ENCODE measurements around the gene CARHSP1.
"Not testable (repeated sequence)": the region's sequence is repeated elsewhere in the genome, so short reads cannot be mapped to it uniquely, and the experiment has no call there.

CARHSP1 gene

DNA sequence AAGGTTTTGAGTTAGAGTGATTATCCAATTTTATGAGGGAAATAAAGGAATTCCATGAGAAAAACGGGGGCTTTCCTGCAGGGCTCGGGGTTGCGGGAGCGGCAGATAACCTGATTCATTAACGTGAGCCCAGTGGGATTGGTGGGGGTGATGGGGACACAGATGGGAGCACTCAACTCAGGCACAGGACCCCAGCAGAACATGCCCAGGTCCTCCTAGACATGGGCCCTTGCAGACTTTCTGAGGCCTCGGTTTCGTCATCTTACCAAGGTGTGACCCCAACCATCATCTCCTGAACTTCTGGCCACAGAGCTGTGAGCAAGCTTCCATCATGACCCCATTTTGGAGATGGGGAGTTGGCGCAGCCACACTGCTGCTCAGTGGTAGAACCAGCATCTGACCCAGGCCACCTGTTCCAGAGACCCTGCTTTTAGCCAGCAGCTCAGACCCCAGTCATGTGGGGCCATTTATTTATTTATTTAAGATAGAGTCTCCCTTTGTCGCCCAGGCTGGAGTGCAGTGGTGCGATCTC lies 22.3 kb downstream of the CARHSP1 start:
- H2AFZ ChIP-seq = no peak overlapping the region
- TF ChIP-seq CTCF (IDR thresholded peaks at IDR 0.05) = no peak
- no peaks in the 10 kb centered on the region for H3K9me3 ChIP-seq (ENCODE audit: control insufficient read depth, low read length)
- H3K27ac ChIP-seq = no peak overlapping the region
- peaks cover 2% of the 10 kb centered on the region for H3K4me1 ChIP-seq
- no peaks in the 10 kb centered on the region for H3K27me3 ChIP-seq (ENCODE audit: control insufficient read depth, insufficient read depth, low read length)
- no peak overlapping the region for H3K9ac ChIP-seq
- H3K4me2 ChIP-seq (ENCODE audit: low read length) = no peak overlapping the region
- no peaks in the 10 kb centered on the region for H3K79me2 ChIP-seq
- H3K4me3 ChIP-seq (ENCODE audit: low read depth, low read length) = no peak overlapping the region
- no peaks in the 10 kb centered on the region for H3K36me3 ChIP-seq (ENCODE audit: control insufficient read depth, insufficient read depth, low read length)

GRCh38 chr16:8845699-8846298 lies 23.0 kb downstream of the CARHSP1 start:
- H3K4me2 ChIP-seq (ENCODE audit: low read length) = no peak overlapping the region
- H3K36me3 ChIP-seq (ENCODE audit: control insufficient read depth, insufficient read depth, low read length) = no peaks in the 10 kb centered on the region
- H3K9ac ChIP-seq = no peak overlapping the region
- H3K4me3 ChIP-seq (ENCODE audit: low read depth, low read length) = no peak overlapping the region
- H2AFZ ChIP-seq = no peak overlapping the region
- no peaks in the 10 kb centered on the region for H3K79me2 ChIP-seq
- no peak overlapping the region for H3K27ac ChIP-seq
- H3K27me3 ChIP-seq (ENCODE audit: control insufficient read depth, insufficient read depth, low read length) = no peaks in the 10 kb centered on the region
- TF ChIP-seq CTCF (IDR thresholded peaks at IDR 0.05) = no peak
- H3K9me3 ChIP-seq (ENCODE audit: control insufficient read depth, low read length) = no peaks in the 10 kb centered on the region
- H3K4me1 ChIP-seq = peaks cover 2% of the 10 kb centered on the region

DNA sequence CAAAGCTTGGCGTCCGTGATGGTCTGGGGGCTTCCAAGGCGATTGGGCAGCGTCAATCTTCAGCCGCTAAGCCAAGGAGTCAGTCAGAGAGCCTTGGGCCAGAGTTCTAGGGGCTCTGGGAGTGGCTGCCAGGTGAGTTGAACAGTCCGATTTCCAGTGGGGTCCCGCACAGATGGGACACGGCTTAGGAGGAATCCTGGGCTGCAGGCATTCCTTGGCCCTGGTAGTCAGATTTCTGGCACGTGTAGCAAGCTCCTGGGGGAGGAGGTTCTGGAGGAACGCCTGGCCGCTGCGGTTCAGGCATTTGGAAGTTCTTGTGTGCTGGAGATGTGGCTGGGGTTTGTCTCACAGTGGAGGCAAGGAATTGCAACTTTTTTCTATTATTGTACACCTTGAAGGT lies 25.5 kb downstream of the CARHSP1 start:
- H3K4me1 ChIP-seq; H3K27ac ChIP-seq; H2AFZ ChIP-seq; H3K27me3 ChIP-seq (ENCODE audit: control insufficient read depth, insufficient read depth, low read length); H3K79me2 ChIP-seq; H3K9ac ChIP-seq; H3K4me2 ChIP-seq (ENCODE audit: low read length); H3K36me3 ChIP-seq (ENCODE audit: control insufficient read depth, insufficient read depth, low read length); H3K4me3 ChIP-seq (ENCODE audit: low read depth, low read length); H3K9me3 ChIP-seq (ENCODE audit: control insufficient read depth, low read length): not testable (repeated sequence)

DNA sequence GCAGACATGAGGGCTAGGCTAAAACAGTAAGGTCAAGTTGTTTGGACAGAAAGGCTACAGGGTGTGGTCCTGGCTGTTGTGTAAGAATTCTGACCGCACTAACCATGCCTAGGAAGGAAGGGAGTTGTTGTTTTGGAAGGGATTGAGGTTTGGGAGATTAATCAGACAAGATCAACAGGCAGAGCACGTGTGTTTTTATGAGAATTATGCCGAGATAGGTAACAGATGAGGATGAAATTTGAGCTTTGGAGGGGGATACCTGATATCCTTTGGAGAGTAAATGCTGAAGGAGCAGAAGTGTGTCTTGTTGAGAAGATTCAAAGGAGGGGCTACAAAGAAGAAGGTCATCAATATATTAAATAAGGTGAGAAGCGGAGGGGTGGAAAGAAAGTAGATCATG lies 26.8 kb downstream of the CARHSP1 start:
- not testable (repeated sequence) for H3K9ac ChIP-seq; H2AFZ ChIP-seq; H3K4me3 ChIP-seq (ENCODE audit: low read depth, low read length); H3K4me1 ChIP-seq; H3K27ac ChIP-seq; H3K4me2 ChIP-seq (ENCODE audit: low read length); H3K36me3 ChIP-seq (ENCODE audit: control insufficient read depth, insufficient read depth, low read length); H3K79me2 ChIP-seq; H3K27me3 ChIP-seq (ENCODE audit: control insufficient read depth, insufficient read depth, low read length); H3K9me3 ChIP-seq (ENCODE audit: control insufficient read depth, low read length)

DNA sequence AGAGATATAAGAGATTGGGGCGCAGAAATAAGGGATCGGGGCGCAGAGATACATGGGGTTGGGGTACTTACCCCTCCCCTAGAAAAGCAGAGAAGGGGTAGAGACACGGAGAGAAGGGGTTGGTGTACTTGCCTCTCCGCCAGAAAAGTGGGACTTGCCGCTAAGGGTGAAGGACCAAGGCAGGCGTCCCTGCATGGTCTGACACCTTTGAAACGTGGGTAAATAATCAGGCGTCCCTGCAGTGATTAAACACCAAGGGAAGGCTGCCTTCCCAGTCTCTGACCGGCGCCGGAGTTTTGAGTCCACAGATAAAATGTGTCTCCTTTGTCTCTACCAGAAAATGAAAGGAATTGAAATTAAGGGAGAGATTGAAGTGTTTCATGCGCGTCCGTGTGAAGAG lies 31.2 kb downstream of the CARHSP1 start:
- not testable (repeated sequence) for H3K36me3 ChIP-seq (ENCODE audit: control insufficient read depth, insufficient read depth, low read length); H3K4me2 ChIP-seq (ENCODE audit: low read length); H3K27ac ChIP-seq; H3K9ac ChIP-seq; H3K9me3 ChIP-seq (ENCODE audit: control insufficient read depth, low read length); H3K27me3 ChIP-seq (ENCODE audit: control insufficient read depth, insufficient read depth, low read length); H3K4me1 ChIP-seq; H3K79me2 ChIP-seq; H2AFZ ChIP-seq; H3K4me3 ChIP-seq (ENCODE audit: low read depth, low read length)

- not testable (repeated sequence) for H3K4me1 ChIP-seq; H3K4me2 ChIP-seq (ENCODE audit: low read length); H3K9ac ChIP-seq; H2AFZ ChIP-seq; H3K4me3 ChIP-seq (ENCODE audit: low read depth, low read length); H3K27me3 ChIP-seq (ENCODE audit: control insufficient read depth, insufficient read depth, low read length); H3K9me3 ChIP-seq (ENCODE audit: control insufficient read depth, low read length); H3K27ac ChIP-seq; H3K36me3 ChIP-seq (ENCODE audit: control insufficient read depth, insufficient read depth, low read length)
- H3K79me2 ChIP-seq = peaks cover 16% of the 10 kb centered on the region
Measured at GRCh38 chr16:8836797-8837196, 32.0 kb downstream of the CARHSP1 start.

- Histone ChIP-seq H3K27ac (no peak overlapping the region), H2AFZ (no peak overlapping the region), H3K9ac (no peak overlapping the region), H3K36me3 (ENCODE audit: control insufficient read depth, insufficient read depth, low read length) (no peaks in the 10 kb centered on the region), H3K4me3 (ENCODE audit: low read depth, low read length) (no peak overlapping the region), H3K27me3 (ENCODE audit: control insufficient read depth, insufficient read depth, low read length) (no peaks in the 10 kb centered on the region), H3K4me1 (no peaks in the 10 kb centered on the region), H3K79me2 (peaks cover 38% of the 10 kb centered on the region), H3K9me3 (ENCODE audit: control insufficient read depth, low read length) (no peaks in the 10 kb centered on the region), H3K4me2 (ENCODE audit: low read length) (no peak overlapping the region)
- TF ChIP-seq CTCF (IDR thresholded peaks at IDR 0.05) = no peak
Measured at GRCh38 chr16:8832717-8833105, 36.1 kb downstream of the CARHSP1 start.
